Bronchial epithelial cell (primary cell): Measurements from ENCODE around the gene FAM171A2. TPM values are rescaled to one million over a fixed set of nuclear protein-coding genes. Genes with fewer than 3 reads are reported as not detected.

ENCODE experiments used
- DNase-seq: peaks from one replicate; pipeline ENCODE4 v3.0.0-alpha.2; 2010; ENCODE audit warnings: low read depth
- FAIRE-seq: peaks from 2 replicates; lab custom pipeline; 2011; peaks lifted over from hg19 to GRCh38; lab: Jason Lieb, UNC
- H3K27me3 ChIP-seq: 2 replicates; pipeline ENCODE4 v1.5.1; 2011; ENCODE audit warnings: low read length; ENCODE audit not compliant: control insufficient read depth, insufficient read depth
- H3K36me3 ChIP-seq: 2 replicates; pipeline ENCODE4 v1.5.1; 2011; ENCODE audit warnings: low read length; ENCODE audit not compliant: control insufficient read depth, insufficient read depth
- H3K4me3 ChIP-seq: 2 replicates; pipeline ENCODE4 v1.5.1; 2011; ENCODE audit warnings: mild to moderate bottlenecking, low read depth, low read length, control low read depth
- CTCF ChIP-seq: IDR thresholded peaks from 2 replicates; pipeline ENCODE4 v1.5.1; 2011; ENCODE audit warnings: mild to moderate bottlenecking, moderate library complexity, low read length, control low read depth, inconsistent platforms; ENCODE audit not compliant: insufficient read depth, severe bottlenecking
- total RNA-seq: library from RNA; depleted of rRNA; stranded (reverse); fragments of >200 nt; gene quantifications from 2 replicates; pipeline ENCODE4 v1.2.1, GENCODE V29; 2014

Gene FAM171A2
- 0.53 and 0.90 TPM in 2 replicates for total RNA-seq

GRCh38 chr17:44363613-44364159 is at the start of gene FAM171A2:
Gene FAM171A2, minus strand, starts transcription at chr17:44363853. Its CDS starts 139 bp downstream, at chr17:44363714.
- no peak for FAIRE-seq
- H3K4me3 ChIP-seq: peak within 1 kb of the TSS; percentile 40
- peak; percentile 53 for TF ChIP-seq CTCF
- H3K27me3 ChIP-seq: peaks cover 7% of the 10 kb centered on the region
- no peak for DNase-seq
- no peaks in the 10 kb centered on the region for H3K36me3 ChIP-seq

- no peak for FAIRE-seq
Observed at GRCh38 chr17:44409309-44410028, 45.8 kb upstream of the FAM171A2 start.

GRCh38 chr17:44408786-44409185 is 45.1 kb upstream of the FAM171A2 start:
- Histone ChIP-seq H3K36me3 (no peaks in the 10 kb centered on the region), H3K4me3 (no peak overlapping the region), H3K27me3 (no peaks in the 10 kb centered on the region)
- DNase-seq (no peak), FAIRE-seq (no peak)
- no peak for TF ChIP-seq CTCF

More at GRCh38 chr17:44409309-44410028, 45.8 kb upstream of the FAM171A2 start:
- no peaks in the 10 kb centered on the region for H3K36me3 ChIP-seq
- no peak overlapping the region for H3K4me3 ChIP-seq
- DNase-seq: no peak
- no peak for TF ChIP-seq CTCF
- H3K27me3 ChIP-seq: no peaks in the 10 kb centered on the region

GRCh38 chr17:44402564-44403172 is 39.0 kb upstream of the FAM171A2 start:
- no peak for TF ChIP-seq CTCF
- DNase-seq (no peak), FAIRE-seq (no peak)
- Histone ChIP-seq H3K27me3 (no peaks in the 10 kb centered on the region), H3K4me3 (no peak overlapping the region), H3K36me3 (peaks cover 24% of the 10 kb centered on the region)

- Histone ChIP-seq H3K27me3 (no peaks in the 10 kb centered on the region), H3K4me3 (no peak overlapping the region), H3K36me3 (peaks cover 27% of the 10 kb centered on the region)
- no peak for FAIRE-seq
- TF ChIP-seq CTCF: peak; percentile 50
- peak; percentile 18 for DNase-seq
Observed at GRCh38 chr17:44400226-44400847, 36.7 kb upstream of the FAM171A2 start.
